OCI-LY1 (cell line): ENCODE measurements around the gene CBLC.

Source experiments
- H2AFZ ChIP-seq: fragments of 200-600 bp; sonication (generic), shearing (Covaris generic); 2 replicates; pipeline ENCODE4 v1.6.0; 2014; ENCODE audit warnings: antibody characterized with exemption, mild to moderate bottlenecking, low read length
- H3F3A ChIP-seq: fragments of 200-600 bp; sonication (generic), shearing (Covaris generic); 2 replicates; pipeline ENCODE4 v1.6.0; 2014; ENCODE audit warnings: mild to moderate bottlenecking, antibody characterized with exemption, low read length, moderate library complexity; ENCODE audit not compliant: insufficient read depth
- H3K27ac ChIP-seq: fragments of 200-600 bp; sonication (generic); 2 replicates; pipeline ENCODE4 v1.5.1; 2014; ENCODE audit warnings: low read length, mixed run types, mild to moderate bottlenecking, low read depth; ENCODE audit not compliant: poor library complexity, severe bottlenecking
- H3K27me3 ChIP-seq: fragments of 200-600 bp; sonication (generic); 2 replicates; pipeline ENCODE4 v1.6.0; 2014; ENCODE audit warnings: antibody characterized with exemption, mild to moderate bottlenecking, low read length, moderate library complexity; ENCODE audit not compliant: insufficient read depth
- H3K36me3 ChIP-seq: fragments of 200-600 bp; sonication (generic); 2 replicates; pipeline ENCODE4 v1.6.1; 2014; ENCODE audit warnings: mild to moderate bottlenecking, antibody characterized with exemption, low read length, moderate library complexity, mixed read lengths; ENCODE audit not compliant: insufficient read depth
- H3K4me1 ChIP-seq: fragments of 200-600 bp; sonication (generic); 2 replicates; pipeline ENCODE4 v1.5.1; 2014; ENCODE audit warnings: mild to moderate bottlenecking, low read length, moderate library complexity; ENCODE audit not compliant: insufficient read depth, severe bottlenecking
- H3K4me2 ChIP-seq: fragments of 200-600 bp; sonication (generic), shearing (Covaris generic); 2 replicates; pipeline ENCODE4 v1.6.1; 2014; ENCODE audit warnings: low read length
- H3K4me3 ChIP-seq: fragments of 200-600 bp; sonication (generic); 2 replicates; pipeline ENCODE4 v1.5.1; 2014; ENCODE audit warnings: low read length, low read depth, mild to moderate bottlenecking, mixed read lengths; ENCODE audit not compliant: poor library complexity, severe bottlenecking
- H3K79me2 ChIP-seq: fragments of 200-600 bp; shearing (Covaris generic); 2 replicates; pipeline ENCODE4 v1.6.1; 2016; ENCODE audit warnings: mixed run types, low read length, mixed read lengths; ENCODE audit not compliant: insufficient read depth
- H3K9ac ChIP-seq: fragments of 200-600 bp; sonication (generic), shearing (Covaris generic); 2 replicates; pipeline ENCODE4 v1.6.1; 2014; ENCODE audit warnings: mild to moderate bottlenecking, low read length, mixed read lengths
- H3K9me2 ChIP-seq: fragments of 200-600 bp; sonication (generic), shearing (Covaris generic); 2 replicates; pipeline ENCODE4 v1.6.1; 2014; ENCODE audit warnings: low read depth, mild to moderate bottlenecking, low read length, mixed read lengths
- H3K9me3 ChIP-seq: fragments of 200-600 bp; shearing (Covaris generic); 2 replicates; pipeline ENCODE4 v1.6.1; 2014; ENCODE audit warnings: low read length, mixed read lengths
- H4K20me1 ChIP-seq: fragments of 200-600 bp; sonication (generic), shearing (Covaris generic); 2 replicates; pipeline ENCODE4 v1.6.0; 2016; ENCODE audit warnings: mild to moderate bottlenecking, low read length; ENCODE audit not compliant: insufficient read depth
- EZH2 ChIP-seq: fragments of 200-600 bp; sonication (generic), shearing (Covaris generic); IDR thresholded peaks from 2 replicates; pipeline ENCODE4 v1.8.0; 2017; ENCODE audit warnings: borderline replicate concordance, mixed run types, mild to moderate bottlenecking, antibody characterized with exemption, low read length, moderate library complexity, mixed read lengths
- TF ChIP-seq, protein P1 (sequence below): fragments of 200-600 bp; sonication (generic), shearing (Covaris generic); IDR thresholded peaks from 2 replicates; pipeline ENCODE4 v1.5.1; 2017; ENCODE audit warnings: mild to moderate bottlenecking, antibody characterized with exemption, low read length, moderate library complexity, mixed read lengths

The CBLC gene

GRCh38 chr19:44756089-44756562 is 21.6 kb upstream of the CBLC start:
- Histone ChIP-seq H3K4me3 (no peak overlapping the region), H2AFZ (no peak overlapping the region), H3K27me3 (no peaks in the 10 kb centered on the region), H3K9me2 (no peaks in the 10 kb centered on the region), H3K4me2 (no peak overlapping the region), H3K36me3 (peaks cover 34% of the 10 kb centered on the region), H3K9ac (no peak overlapping the region), H3K27ac (no peak overlapping the region), H3K9me3 (no peaks in the 10 kb centered on the region), H4K20me1 (no peaks in the 10 kb centered on the region), H3F3A (peaks cover 12% of the 10 kb centered on the region), H3K79me2 (no peaks in the 10 kb centered on the region), H3K4me1 (peaks cover 35% of the 10 kb centered on the region)
- TF ChIP-seq, protein P1, sequence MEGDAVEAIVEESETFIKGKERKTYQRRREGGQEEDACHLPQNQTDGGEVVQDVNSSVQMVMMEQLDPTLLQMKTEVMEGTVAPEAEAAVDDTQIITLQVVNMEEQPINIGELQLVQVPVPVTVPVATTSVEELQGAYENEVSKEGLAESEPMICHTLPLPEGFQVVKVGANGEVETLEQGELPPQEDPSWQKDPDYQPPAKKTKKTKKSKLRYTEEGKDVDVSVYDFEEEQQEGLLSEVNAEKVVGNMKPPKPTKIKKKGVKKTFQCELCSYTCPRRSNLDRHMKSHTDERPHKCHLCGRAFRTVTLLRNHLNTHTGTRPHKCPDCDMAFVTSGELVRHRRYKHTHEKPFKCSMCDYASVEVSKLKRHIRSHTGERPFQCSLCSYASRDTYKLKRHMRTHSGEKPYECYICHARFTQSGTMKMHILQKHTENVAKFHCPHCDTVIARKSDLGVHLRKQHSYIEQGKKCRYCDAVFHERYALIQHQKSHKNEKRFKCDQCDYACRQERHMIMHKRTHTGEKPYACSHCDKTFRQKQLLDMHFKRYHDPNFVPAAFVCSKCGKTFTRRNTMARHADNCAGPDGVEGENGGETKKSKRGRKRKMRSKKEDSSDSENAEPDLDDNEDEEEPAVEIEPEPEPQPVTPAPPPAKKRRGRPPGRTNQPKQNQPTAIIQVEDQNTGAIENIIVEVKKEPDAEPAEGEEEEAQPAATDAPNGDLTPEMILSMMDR: no peak
- TF ChIP-seq EZH2: no peak

- Histone ChIP-seq H3K27me3 (no peaks in the 10 kb centered on the region), H4K20me1 (no peaks in the 10 kb centered on the region), H3K9ac (no peak overlapping the region), H3K79me2 (no peaks in the 10 kb centered on the region), H3K4me2 (no peak overlapping the region), H3K9me3 (no peaks in the 10 kb centered on the region), H3K4me3 (no peak overlapping the region), H3F3A (peaks cover 6% of the 10 kb centered on the region), H3K36me3 (peaks cover 30% of the 10 kb centered on the region), H2AFZ (no peak overlapping the region), H3K4me1 (peaks cover 25% of the 10 kb centered on the region), H3K27ac (no peak overlapping the region), H3K9me2 (no peaks in the 10 kb centered on the region)
- TF ChIP-seq, protein P1: no peak
- no peak for TF ChIP-seq EZH2
Measured at GRCh38 chr19:44757057-44757734, 20.5 kb upstream of the CBLC start.

GRCh38 chr19:44757735-44758505 is 19.8 kb upstream of the CBLC start:
- no peak overlapping the region for H3K27ac ChIP-seq
- peaks cover 30% of the 10 kb centered on the region for H3K36me3 ChIP-seq
- TF ChIP-seq, protein P1: no peak
- no peak for TF ChIP-seq EZH2
- H3K79me2 ChIP-seq: no peaks in the 10 kb centered on the region
- no peak overlapping the region for H3K4me2 ChIP-seq
- no peaks in the 10 kb centered on the region for H3K27me3 ChIP-seq
- no peak overlapping the region for H2AFZ ChIP-seq
- H3K9ac ChIP-seq: no peak overlapping the region
- H3K4me3 ChIP-seq: no peak overlapping the region
- peaks cover 18% of the 10 kb centered on the region for H3K4me1 ChIP-seq
- no peaks in the 10 kb centered on the region for H4K20me1 ChIP-seq
- H3K9me3 ChIP-seq: no peaks in the 10 kb centered on the region
- no peaks in the 10 kb centered on the region for H3K9me2 ChIP-seq
- peaks cover under 1% of the 10 kb centered on the region; the same call in 1 of the 2 replicates for H3F3A ChIP-seq
